ENCODE data around the gene AOPEP.

Gene AOPEP

GRCh38 chr9:95102572-95102971, 376.1 kb downstream of the AOPEP start:
- no peak overlapping the region for H3K27ac ChIP-seq
- in situ Hi-C loops (cut with HindIII; ENCODE audit: low pct_ligation_motif_present, low sequenced_read_pairs): no loop called here
- no peak overlapping the region for H3K4me3 ChIP-seq (ENCODE audit: low read depth, low read length)
- H3K36me3 ChIP-seq (replicated peaks): no peaks in the 10 kb centered on the region
- no peak for TF ChIP-seq CTCF (IDR thresholded peaks at IDR 0.05; ENCODE audit: low read depth, low read length, missing control alignments)
- DNase-seq: no peak
- no peaks in the 10 kb centered on the region for H3K27me3 ChIP-seq (replicated peaks)

GRCh38 chr9:95103281-95103771, 376.8 kb downstream of the AOPEP start:
- Histone ChIP-seq H3K27ac (no peak overlapping the region), H3K36me3 (replicated peaks) (no peaks in the 10 kb centered on the region), H3K4me3 (ENCODE audit: low read depth, low read length) (no peak overlapping the region), H3K27me3 (replicated peaks) (no peaks in the 10 kb centered on the region)
- peak; percentile 50 for TF ChIP-seq CTCF (IDR thresholded peaks at IDR 0.05; ENCODE audit: low read depth, low read length, missing control alignments)
- in situ Hi-C loops (cut with HindIII; ENCODE audit: low pct_ligation_motif_present, low sequenced_read_pairs): no loop called here
- DNase-seq: no peak

DNA sequence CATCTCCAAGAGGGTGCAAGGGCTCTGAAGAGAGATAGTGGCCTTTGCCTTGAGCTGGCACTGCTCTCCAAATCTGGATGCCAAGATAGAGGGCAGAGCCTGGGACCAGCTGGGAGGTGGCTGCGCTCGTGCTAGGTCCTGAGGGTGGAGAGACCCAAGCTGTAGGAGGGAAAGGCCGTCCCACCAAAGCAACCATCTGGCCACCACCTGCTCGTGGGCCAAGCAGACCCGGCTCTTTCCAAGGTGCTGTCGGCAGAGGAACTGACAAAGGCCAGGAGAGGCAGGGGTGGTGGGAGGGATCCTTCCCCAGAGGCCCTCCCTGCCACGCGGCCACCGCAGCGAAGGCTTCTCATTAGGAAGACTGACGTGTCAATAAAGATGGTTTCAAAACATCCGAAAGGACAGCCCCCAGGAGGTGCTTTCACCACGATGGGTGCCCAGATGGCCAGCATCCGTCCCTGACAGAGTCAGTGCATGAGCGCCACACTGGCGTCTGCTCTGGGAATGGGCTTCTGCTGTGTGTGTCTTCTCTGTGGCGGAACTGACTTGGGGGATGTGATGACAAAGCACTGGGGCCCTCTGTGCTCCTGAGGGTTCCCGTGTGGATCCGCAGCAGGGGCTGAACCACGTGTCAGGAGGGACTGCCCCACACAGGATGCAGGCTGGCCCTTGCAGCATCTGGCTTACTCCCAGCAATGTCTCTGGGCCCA, 377.5 kb downstream of the AOPEP start:
- no peak overlapping the region for H3K27ac ChIP-seq
- no peaks in the 10 kb centered on the region for H3K27me3 ChIP-seq (replicated peaks)
- H3K4me3 ChIP-seq (ENCODE audit: low read depth, low read length): no peak overlapping the region
- in situ Hi-C loops (cut with HindIII; ENCODE audit: low pct_ligation_motif_present, low sequenced_read_pairs): no loop called here
- TF ChIP-seq CTCF (IDR thresholded peaks at IDR 0.05; ENCODE audit: low read depth, low read length, missing control alignments): no peak
- DNase-seq: no peak
- no peaks in the 10 kb centered on the region for H3K36me3 ChIP-seq (replicated peaks)

GRCh38 chr9:95104581-95104960, 378.1 kb downstream of the AOPEP start:
- no peak for DNase-seq
- H3K27me3 ChIP-seq (replicated peaks): no peaks in the 10 kb centered on the region
- no peak overlapping the region for H3K4me3 ChIP-seq (ENCODE audit: low read depth, low read length)
- no peaks in the 10 kb centered on the region for H3K36me3 ChIP-seq (replicated peaks)
- H3K27ac ChIP-seq: no peak overlapping the region
- no peak for TF ChIP-seq CTCF (IDR thresholded peaks at IDR 0.05; ENCODE audit: low read depth, low read length, missing control alignments)
- in situ Hi-C loops (cut with HindIII; ENCODE audit: low pct_ligation_motif_present, low sequenced_read_pairs): no loop called here

- H3K27ac ChIP-seq: no peak overlapping the region
- DNase-seq: no peak
- no peak overlapping the region for H3K4me3 ChIP-seq (ENCODE audit: low read depth, low read length)
- no peaks in the 10 kb centered on the region for H3K27me3 ChIP-seq (replicated peaks)
- no peak for TF ChIP-seq CTCF (IDR thresholded peaks at IDR 0.05; ENCODE audit: low read depth, low read length, missing control alignments)
- no peaks in the 10 kb centered on the region for H3K36me3 ChIP-seq (replicated peaks)
- in situ Hi-C loops (cut with HindIII; ENCODE audit: low pct_ligation_motif_present, low sequenced_read_pairs): no loop called here
Measured at GRCh38 chr9:95104980-95105379, 378.5 kb downstream of the AOPEP start.

Data from brain microvascular endothelial cell (primary cell).